ENCODE results near the gene NUDT4B.
"Not testable (repeated sequence)": the region's sequence is repeated elsewhere in the genome, so short reads cannot be mapped to it uniquely, and the experiment has no call there.

NUDT4B gene

DNA sequence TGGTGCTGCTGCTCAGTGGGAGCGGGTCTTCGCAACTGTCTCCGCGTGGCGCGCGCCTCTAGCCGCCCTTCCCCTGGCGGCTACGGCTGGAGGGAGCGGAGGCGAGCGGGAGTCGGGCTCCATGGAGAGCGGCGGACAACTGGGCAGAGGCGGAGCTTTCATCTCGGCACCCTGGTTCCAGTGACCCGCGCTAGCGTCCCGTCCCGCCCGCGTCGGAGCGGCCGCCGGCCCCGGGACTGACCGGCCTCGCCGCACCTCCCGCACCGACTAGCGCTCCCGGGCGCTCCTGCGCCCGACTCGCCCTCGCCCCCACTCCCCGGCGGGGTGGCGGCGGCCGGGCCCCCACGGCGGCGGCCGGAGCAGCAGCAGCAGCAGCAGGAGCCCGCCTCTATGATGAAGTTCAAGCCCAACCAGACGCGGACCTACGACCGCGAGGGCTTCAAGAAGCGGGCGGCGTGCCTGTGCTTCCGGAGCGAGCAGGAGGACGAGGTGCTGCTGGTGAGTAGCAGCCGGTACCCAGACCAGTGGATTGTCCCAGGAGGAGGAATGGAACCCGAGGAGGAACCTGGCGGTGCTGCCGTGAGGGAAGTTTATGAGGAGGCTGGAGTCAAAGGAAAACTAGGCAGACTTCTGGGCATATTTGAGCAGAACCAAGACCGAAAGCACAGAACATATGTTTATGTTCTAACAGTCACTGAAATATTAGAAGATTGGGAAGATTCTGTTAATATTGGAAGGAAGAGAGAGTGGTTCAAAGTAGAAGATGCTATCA lies at the start of gene NUDT4B:
TSS of gene NUDT4B (plus strand) at position 212 of the 772 bp plus-strand sequence. CDS start at position 391, 179 bp downstream.
- DNase-seq (ENCODE audit: low read depth): not testable (repeated sequence)

DNA sequence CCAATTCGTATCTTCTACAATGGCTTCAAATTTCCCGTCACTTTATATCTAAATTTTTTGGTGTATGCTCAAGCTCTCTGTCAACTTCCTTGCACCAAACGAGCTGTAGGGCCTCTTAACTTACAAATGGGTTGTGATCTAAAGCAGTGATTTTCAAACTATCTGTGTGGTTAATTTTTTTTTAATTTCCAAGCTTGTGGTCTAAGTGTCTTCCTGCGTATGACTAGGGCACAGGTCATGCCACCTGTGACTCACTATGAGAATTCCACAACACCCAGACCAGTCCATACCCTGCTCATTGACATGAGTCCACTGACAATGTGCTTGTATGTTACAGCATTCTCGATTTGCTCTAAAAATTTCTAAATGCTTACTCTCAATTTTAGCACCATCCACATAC lies 49.2 kb upstream of the NUDT4B start:
- DNase-seq (ENCODE audit: low read depth): not testable (repeated sequence)

DNA sequence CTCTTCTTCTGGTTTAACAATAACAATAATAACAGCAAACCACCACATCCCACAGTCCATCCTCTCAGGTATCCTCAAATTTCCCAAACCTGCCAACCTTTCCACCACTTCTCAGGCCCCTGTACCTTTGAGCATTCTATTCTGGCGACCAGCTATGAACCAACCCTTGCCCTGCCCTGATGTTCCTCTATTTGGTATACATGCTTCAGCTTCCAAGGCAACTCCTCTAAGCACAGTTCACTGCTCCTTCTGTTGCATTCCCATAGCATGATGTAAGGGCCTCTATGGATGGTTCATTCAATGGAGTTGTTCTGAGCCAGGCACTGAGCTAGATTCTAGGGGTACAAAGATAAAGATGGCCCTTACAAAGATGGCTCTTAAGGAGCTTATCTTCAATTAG lies 46.3 kb upstream of the NUDT4B start:
- not testable (repeated sequence) for DNase-seq (ENCODE audit: low read depth)

DNA sequence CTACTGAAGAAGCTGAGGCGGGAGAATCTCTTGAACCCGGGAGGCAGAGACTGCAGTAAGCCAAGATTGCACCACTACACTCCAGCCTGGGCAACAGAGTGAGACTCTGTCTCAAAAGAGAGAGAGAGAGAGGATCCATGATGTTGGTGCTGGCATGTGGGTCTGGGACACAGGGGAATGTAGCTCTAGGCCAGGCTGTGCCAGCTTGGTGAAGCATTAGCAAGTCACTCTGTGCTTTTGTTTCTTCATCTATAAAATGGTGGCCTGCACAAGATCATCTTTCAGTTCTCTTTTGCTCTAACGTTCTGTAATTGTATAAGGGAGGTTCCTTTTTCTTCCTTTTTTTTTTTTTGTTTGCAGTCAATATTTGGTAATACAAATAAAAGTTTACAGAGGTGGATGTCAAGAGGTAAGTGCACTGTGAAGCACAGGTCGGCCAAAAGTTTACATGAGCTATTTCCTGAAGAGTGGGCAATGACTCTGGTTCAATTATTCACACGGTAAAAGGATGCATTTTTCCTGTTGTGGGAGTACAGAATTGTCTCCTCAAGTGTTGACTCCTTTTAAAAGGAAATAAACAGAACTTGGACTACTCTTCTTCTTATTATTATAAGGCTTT lies 44.5 kb upstream of the NUDT4B start:
- DNase-seq (ENCODE audit: low read depth): not testable (repeated sequence)

DNA sequence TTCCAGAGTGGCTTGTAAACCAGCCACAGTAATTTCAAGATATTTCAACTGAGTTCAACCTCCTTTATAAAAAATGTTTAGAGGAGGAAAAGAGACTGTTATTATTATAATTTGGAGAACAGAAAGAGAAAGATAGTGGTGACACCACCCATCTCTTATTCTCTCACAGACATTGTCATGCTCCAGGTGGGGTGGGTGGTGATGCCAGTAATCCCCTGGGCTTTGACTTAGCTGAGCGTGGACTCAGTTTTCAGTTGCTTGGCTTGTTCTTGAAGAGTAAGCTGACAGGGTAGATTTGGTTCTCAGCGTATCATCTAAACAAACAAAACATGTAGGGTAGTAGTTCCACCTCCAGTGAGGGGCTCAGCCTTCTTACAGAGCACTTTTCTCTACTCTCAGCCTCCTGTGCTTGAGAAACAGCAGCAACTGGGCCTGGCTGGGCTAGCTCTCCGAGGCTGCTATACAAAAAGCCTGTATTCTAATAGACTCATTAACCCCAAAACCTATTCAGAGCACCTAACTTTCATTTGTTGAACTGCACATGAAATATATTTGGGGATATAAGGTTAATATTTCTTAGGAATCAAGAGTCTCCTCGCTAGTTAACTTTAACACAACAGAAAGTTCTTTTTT lies 43.1 kb upstream of the NUDT4B start:
- DNase-seq (ENCODE audit: low read depth): not testable (repeated sequence)

DNA sequence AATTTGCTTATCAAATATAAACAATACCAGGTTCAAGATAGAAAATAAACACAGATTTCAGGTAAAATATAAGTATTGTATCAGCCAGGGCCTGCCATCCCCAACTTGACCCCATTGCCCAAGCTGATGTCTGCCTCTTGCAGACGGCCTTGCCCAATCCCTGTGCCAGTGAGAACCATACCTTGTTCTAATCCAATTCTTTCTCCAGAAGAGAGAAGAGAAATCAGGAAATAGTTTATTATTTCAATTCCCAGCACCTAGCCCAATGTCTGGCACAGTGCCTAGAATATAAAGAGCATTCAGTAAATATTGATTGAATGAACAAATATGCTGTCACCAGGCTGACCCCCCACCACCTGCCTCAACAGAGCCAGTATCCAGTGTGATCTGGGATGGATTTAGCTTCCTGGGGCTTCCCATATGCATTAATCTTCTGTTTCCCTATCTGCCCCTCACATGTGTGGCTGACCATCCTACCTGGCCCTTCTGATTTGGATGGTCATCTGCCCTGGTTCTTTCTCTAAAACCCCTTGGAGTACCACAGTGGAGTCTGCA lies 39.7 kb upstream of the NUDT4B start:
- not testable (repeated sequence) for DNase-seq (ENCODE audit: low read depth)

DNA sequence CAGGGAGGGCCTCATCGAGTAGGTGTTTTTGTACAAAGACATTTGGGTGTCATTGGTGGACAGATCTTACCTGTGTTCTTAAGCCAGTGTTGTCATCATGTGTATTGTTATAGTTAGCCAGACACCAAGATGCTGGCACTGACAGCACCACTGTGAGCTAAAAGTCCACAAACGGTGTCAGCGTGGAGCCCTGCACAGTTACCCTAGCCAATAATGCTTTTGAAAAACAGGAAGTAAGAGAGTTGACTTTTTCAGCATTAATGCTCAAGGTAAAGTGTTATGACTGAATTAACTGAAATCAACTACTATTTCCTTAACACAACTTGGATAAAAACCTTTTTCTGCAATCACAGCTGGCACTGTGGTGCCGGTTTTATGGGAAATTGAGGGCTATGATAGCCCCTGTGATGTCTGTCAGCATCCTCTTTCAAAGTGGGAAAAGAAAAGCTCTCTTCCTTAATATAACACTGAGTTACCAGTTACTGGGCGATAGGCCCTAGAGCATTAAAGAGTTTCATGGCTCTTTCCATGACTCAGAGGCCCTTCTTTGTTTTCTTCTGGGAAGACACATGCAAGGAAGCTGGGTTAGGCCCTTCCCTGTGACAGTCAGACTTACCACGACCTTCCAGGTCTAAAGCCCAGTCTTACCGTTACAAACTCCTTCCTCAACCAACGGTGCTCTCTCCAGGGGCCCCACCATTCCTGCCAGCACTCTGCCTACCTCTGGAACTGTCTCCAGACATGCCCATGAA lies 37.6 kb upstream of the NUDT4B start:
- DNase-seq (ENCODE audit: low read depth): not testable (repeated sequence)

DNA sequence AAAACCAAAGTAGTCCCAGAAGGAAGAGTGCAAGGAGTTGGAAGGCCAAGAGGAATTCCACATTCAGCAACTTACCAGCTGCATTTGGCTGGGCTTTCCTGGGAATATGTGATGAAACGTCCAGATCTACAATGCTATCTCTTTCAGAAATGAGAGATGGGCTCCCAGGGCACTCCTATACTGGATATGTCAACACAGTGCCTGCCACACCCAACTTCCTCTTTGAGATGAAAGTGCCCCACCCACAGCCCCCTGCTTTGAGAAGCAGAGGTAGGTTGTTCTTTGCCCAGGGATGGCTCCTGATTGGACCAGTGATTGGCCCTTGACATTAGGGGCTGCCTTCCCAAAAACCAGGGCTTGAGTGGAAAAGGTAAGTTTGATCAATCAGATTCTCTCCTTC lies 36.2 kb upstream of the NUDT4B start:
- DNase-seq (ENCODE audit: low read depth): not testable (repeated sequence)

DNA sequence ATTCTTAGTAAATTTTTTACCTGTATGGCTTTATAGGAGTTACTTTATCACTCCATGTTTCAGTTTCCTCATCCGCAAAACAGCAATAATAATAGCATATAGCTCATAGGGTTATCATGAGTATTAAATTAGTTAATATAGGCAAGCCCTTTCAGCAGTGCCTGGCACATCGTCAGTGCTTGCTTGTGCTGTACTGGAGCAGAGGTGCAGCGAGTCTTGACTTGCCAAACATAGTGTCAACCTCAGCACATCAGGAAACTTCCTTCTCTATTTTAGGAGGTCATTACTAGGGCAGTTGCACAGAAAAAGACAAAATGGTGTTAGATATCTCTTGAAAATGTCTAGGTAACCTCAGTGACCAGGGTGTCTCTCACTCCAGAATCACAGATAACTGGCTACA lies 33.1 kb upstream of the NUDT4B start:
- DNase-seq (ENCODE audit: low read depth): not testable (repeated sequence)

DNA sequence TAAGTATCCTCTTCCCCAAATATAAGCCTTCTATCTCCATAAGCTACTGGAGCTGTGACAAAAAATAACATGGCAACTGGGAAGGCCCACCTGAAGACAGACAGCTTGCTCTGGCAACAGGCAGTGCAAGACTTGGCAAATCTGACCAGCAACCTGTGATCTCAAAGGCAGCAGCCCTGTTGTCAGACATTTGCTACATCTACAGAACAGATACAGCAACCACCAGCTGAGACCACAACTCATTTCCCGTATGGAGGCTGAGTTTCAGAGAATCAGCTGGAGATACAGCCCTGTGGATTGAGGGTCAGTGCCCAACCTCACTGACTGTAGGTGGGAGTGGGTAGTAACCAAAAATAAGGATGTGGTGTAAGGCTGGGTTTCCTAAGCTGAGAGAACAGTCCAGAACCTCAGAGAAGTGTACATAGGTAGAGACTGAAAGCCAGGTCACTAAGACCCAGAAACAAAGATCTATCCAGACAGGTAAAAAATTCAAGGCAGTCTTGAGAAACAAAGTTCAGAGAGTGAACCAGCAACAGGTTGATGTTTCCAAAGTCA lies 31.5 kb upstream of the NUDT4B start:
- not testable (repeated sequence) for DNase-seq (ENCODE audit: low read depth)

DNA sequence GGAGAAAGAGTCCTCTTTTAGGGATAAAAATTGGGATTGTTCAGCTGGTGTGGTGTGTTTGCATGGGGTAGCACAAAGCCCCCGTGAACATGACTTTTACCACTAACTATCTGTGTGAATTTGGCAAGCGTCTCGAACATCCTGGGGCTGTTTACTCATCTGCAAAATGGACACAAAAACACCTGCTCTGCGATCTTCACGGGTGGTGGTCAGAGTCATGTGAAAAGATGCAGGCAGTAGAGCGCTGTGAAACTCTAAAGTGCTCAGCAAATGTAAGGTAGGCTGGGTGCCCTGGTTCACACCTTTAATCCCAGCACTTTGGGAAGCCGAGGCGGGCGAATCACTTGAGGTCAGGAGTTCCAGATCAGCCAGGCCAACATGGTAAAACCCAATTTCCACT lies 27.7 kb upstream of the NUDT4B start:
- DNase-seq (ENCODE audit: low read depth): not testable (repeated sequence)

DNA sequence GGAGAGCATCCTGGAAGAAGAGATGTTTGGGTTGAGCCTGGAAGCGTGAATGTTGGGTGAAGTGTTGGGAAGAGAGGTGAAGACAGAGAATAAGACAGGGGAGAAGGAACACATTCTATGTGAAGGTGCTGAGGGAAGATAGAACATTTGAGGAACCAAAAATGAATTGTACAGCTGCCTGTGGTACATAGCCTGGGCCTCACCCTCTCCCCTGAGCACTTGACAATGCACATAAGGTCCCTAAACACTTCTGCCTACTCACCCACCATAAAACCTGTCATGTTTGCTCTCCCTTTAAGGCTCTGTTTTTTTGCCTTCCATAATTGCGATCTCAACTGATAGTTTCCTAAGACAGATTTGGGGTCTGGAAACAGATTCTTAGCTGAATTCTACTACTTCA lies 25.8 kb upstream of the NUDT4B start:
- not testable (repeated sequence) for DNase-seq (ENCODE audit: low read depth)

DNA sequence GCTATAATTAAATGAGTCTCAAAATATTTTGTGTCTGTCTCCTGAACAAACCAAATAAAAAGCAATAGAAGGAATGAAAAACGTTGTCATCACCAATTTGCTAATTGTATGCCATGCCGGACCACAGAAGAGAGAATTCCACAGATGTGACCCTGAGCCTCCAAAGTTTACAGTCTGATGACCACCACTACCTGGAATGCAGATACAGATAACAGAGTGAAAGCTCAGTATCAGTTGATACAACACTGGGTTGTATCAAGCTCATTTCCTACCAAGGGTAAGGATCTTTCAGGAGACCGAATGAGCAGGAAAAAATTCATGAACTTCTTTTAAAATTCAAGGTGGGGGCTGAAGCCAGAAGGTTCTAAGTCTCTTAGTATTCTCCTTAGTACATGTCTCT lies 25.1 kb upstream of the NUDT4B start:
- DNase-seq (ENCODE audit: low read depth): not testable (repeated sequence)

DNA sequence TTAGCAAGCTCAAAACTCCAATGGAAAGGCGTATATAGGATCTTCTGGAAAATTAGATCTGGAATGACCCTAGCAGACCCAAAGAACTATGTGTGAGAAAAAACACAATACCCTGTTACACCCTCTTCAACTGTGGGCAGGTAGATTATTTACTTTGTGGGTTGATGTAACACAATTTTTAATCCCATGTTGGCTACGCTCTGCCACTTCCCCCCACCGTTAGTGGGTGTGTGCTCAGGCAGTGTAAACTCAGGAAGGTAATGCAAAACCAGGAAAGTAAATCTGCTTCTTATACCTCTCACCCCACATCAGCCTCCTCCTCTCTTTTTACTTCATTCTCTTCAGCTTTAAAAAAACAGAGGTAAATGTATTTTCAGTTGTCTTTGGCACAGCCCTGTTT lies 23.7 kb upstream of the NUDT4B start:
- DNase-seq (ENCODE audit: low read depth): not testable (repeated sequence)

DNA sequence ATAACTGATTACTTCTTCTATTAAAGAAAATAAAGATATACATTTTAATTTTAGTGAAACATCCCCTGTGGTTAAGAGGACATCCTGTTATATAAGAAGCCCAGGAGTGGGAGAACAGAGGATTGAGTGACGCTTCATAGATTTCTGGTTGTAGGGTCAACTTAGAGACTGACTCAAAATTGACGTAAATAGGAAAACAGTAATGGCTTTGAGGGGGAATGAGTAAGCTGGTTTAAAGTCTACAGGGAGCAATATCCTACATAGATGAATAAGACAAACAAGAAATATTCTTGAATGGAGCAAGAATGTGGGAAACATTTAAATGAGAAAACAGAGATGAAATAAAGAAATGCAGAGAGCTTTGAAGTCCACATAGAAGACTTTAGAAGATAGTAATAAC lies 20.7 kb upstream of the NUDT4B start:
- not testable (repeated sequence) for DNase-seq (ENCODE audit: low read depth)

DNA sequence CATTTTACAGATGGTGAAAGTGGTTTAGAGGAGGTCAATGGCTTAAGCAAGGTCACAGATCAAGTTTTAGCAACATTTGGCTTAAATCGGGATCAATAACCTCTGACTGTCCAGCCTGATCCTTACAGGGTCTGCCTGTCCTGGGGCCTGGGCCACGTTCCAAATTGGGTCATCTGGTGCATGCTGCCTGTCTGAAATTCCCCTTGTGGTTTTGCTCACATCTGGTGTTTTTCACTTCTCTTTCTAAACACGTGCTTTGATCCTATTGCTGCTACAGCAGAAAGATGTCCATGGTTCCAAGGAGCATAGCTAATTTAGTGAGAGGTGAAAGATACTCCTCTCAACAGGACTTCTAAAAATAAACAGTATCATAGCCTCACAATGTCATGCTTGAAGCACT lies 19.4 kb upstream of the NUDT4B start:
- DNase-seq (ENCODE audit: low read depth): not testable (repeated sequence)

DNA sequence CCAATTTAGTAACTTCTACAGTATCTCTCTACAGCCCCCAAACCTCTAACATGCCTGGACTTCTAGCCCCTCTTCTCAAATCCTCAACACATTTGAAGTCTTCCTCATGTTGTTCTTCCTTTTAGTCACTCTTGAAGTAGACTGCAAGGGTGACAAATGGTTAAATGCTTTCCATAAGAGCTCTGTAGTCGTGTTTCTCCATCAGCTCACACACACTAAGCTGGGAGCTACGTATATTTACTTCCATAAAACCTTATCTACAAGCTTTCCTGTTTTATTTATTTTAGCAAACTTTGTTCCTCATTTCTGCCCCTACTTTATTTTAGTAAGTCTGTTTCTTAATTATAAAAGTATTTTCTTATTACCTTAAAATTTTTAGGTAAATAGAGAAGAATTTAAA lies 19.0 kb upstream of the NUDT4B start:
- DNase-seq (ENCODE audit: low read depth): not testable (repeated sequence)

DNA sequence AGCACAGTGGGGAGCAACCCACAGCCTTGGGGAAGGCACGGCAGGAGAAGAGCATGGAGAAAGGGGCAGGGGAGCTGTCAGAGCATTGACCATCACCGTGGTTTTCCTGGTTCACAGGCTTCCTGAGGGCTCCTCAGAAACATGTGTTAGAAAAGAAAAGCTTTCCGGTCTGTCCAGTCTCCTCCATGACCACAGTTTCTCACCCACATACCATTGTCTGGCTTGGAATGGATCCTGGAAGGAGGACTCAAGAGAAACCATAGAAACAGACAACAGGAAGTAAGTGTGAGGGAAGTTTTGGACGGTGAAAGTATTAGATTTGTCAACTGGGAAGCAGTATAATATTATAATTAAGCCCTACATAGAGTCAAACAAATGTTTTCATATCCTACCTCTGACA lies 16.3 kb upstream of the NUDT4B start:
- DNase-seq (ENCODE audit: low read depth): not testable (repeated sequence)

DNA sequence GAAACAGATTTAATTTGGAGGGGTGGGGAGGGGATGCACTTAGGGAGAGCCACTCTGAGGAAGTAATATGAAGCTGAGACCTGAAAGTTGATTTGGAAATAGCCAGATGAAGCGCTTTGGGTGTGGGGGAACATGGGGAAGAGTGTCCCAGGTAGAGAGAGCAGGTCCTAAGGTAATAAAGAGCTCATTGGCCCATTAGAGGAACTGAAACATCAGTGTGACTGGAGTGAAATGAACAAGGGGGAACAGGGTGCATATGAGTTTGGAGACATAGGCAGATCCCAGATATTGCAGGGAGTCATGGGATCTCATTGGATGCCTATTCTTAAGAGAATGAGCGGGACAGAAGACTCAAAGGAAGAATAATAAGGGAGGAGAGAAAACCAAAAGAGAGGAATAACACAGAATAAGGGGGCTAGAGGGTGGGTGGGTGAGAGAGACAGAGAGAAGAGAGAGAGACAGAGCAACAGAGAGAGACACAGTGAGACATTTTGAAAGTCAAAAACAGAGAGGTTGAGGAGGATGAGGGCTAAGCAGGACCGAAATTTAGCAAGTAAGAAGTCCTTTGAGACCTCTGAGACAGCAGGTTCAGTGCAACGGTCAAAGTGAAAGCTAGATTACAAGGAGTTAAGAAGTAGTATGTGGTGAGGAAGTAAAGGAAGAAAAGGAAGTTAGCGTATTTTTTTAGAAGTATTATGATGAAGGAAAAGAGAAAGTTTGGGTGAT lies 14.8 kb upstream of the NUDT4B start:
- not testable (repeated sequence) for DNase-seq (ENCODE audit: low read depth)

DNA sequence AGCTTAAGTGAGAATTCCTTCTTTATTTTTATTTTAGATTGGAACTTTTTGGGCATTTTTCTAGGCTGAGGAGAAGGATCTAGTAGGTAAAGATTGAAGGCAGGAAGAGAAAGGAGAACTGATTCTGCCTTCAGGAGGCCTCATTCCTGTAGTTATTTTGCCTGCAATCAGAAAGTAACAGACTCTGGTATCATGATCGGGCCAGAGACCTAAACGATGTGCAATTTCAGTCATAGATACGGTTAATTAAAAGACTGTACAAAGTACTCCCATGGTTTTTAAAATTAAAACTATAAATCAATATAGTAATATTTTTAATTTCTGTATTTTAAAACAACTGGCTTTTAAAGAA lies 14.3 kb upstream of the NUDT4B start:
- DNase-seq (ENCODE audit: low read depth): not testable (repeated sequence)

DNA sequence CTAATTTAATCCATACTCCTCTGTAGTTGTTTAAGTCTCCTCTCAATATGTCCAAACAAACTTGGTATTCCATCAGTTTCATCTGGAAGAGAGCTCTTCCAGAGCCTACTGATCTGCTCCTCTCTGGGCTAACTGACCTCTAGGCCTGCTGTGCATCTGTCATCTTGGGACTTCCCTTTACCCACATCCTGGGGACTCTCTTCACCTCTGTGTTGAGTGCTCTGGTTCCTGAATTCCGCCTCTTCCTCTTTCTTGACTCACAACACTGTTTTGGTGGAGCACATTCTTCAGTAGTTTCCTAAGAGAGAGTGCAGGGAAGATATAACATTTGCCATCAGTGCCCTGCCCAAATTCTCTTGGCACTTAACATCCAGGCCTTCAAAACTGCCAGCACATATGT lies 13.0 kb upstream of the NUDT4B start:
- not testable (repeated sequence) for DNase-seq (ENCODE audit: low read depth)

Data from activated gamma-delta T cell treated with anti-CD3 and anti-CD28 coated beads, Interleukin-2, amount 50 U/mL, for 16 hours (primary cell).